GM12865 (cell line): ENCODE data around the gene SH3PXD2A.

ENCODE experiments used
- DNase-seq: peaks from one replicate; pipeline ENCODE4 v3.0.0; 2010; ENCODE audit warnings: low read depth
- H3K4me3 ChIP-seq: 2 replicates; pipeline ENCODE4 v1.5.1; 2011; ENCODE audit warnings: mild to moderate bottlenecking, low read depth, low read length, control low read depth
- CTCF ChIP-seq: IDR thresholded peaks from 2 replicates; pipeline ENCODE4 v1.5.1; 2011; ENCODE audit warnings: low read length, control low read depth, low read depth, inconsistent platforms; ENCODE audit not compliant: insufficient read depth; ENCODE audit errors: missing control alignments

The SH3PXD2A gene

GRCh38 chr10:103605359-103606096 lies 249.8 kb downstream of the SH3PXD2A start:
- DNase-seq = peak; percentile 41
- TF ChIP-seq CTCF = peak; percentile 69
- H3K4me3 ChIP-seq = no peak overlapping the region

GRCh38 chr10:103603382-103603781 lies 252.0 kb downstream of the SH3PXD2A start:
- TF ChIP-seq CTCF = no peak
- DNase-seq = no peak
- no peak overlapping the region for H3K4me3 ChIP-seq

GRCh38 chr10:103602852-103603155 lies 252.6 kb downstream of the SH3PXD2A start:
- DNase-seq = no peak
- no peak for TF ChIP-seq CTCF
- no peak overlapping the region for H3K4me3 ChIP-seq

- TF ChIP-seq CTCF = no peak
- H3K4me3 ChIP-seq = no peak overlapping the region
- DNase-seq = no peak
These were observed 253.1 kb downstream of the SH3PXD2A start for GRCh38 chr10:103602028-103602851.

GRCh38 chr10:103600956-103601569 lies 254.3 kb downstream of the SH3PXD2A start:
- TF ChIP-seq CTCF = no peak
- no peak overlapping the region for H3K4me3 ChIP-seq
- no peak for DNase-seq

- DNase-seq = no peak
- no peak for TF ChIP-seq CTCF
- H3K4me3 ChIP-seq = no peak overlapping the region
These were observed 255.1 kb downstream of the SH3PXD2A start for GRCh38 chr10:103600325-103600724.
